Psoas muscle (tissue), 8 donors: Measurements from ENCODE around the gene POLR3K. TPM values are rescaled to one million over a fixed set of nuclear protein-coding genes. Genes with fewer than 3 reads are reported as not detected.
A peak's percentile ranks its signal among the peaks of the same experiment; 100 is the strongest.

ENCODE experiments used
- ATAC-seq, 4 donors: fragments of 200-7000 bp; cut with Tn5 transposase; one replicate each; pipeline ENCODE4 v1.9.1; 2020; ENCODE audit warnings: moderate library complexity in 3 of 4, mild to moderate bottlenecking in 2 of 4
- DNase-seq, 2 donors: peaks; one replicate each; pipeline ENCODE4 v3.0.0-alpha.2; 2020
- H3K27ac ChIP-seq: fragments of 200-600 bp; one replicate; pipeline ENCODE4 v1.8.0; 2022
- H3K27me3 ChIP-seq, 3 donors: fragments of 200-600 bp in 1 of 3; one replicate each; pipeline versions ENCODE4 v1.6.1 to v1.8.0; 2013 to 2022; ENCODE audit warnings: low read length in 2 of 3, mild to moderate bottlenecking in 2 of 3, moderate library complexity in 1 of 3; ENCODE audit not compliant: insufficient read depth in 3 of 3
- H3K36me3 ChIP-seq, 2 donors: fragments of 200-600 bp in 1 of 2; one replicate each; pipeline versions ENCODE4 v1.6.1 to v1.8.0; 2013 to 2022; ENCODE audit warnings: low read depth in 1 of 2, mild to moderate bottlenecking in 1 of 2, moderate library complexity in 1 of 2; ENCODE audit not compliant: insufficient read depth in 1 of 2
- H3K4me1 ChIP-seq: fragments of 200-600 bp; one replicate; pipeline ENCODE4 v1.8.0; 2022
- H3K4me3 ChIP-seq: fragments of 200-600 bp; one replicate; pipeline ENCODE4 v1.8.0; 2022; ENCODE audit warnings: mild to moderate bottlenecking
- H3K9me3 ChIP-seq: fragments of 200-600 bp; one replicate; pipeline ENCODE4 v1.8.0; 2022
- CTCF ChIP-seq: fragments of 200-600 bp; IDR thresholded peaks from one replicate; pipeline ENCODE4 v1.8.0; 2022; ENCODE audit warnings: antibody characterized with exemption
- WGBS, 3 donors: extraction: QIAGEN DNeasy Blood & Tissue Kit; methylation state at CpG; one replicate each; pipeline versions ENCODE4 v1.1.6 to v1.1.7; 2013; 5-methylcytosine and 5-hydroxymethylcytosine counted together
- intact Hi-C, 2 donors: fragments of 100-400 bp; cut with DNase I; formaldehyde crosslinking; loops; one replicate each; pipeline versions ENCODE4 v1.11.0 to v1.14.2; 2022
- polyA plus RNA-seq, 3 donors: library from polyadenylated mRNA; stranded (reverse); fragments of 200-250 nt; gene quantifications; one replicate each; pipeline ENCODE4 v1.2.3, GENCODE V29; 2013
- total RNA-seq, 4 donors: library from RNA; stranded (reverse); fragmentation: NEBNext Ultra II Directional in 2 of 4; extraction: Animal tissue kit (Norgen Biotek cat#: 25700) in 2 of 4; gene quantifications; one replicate each; pipeline versions ENCODE4 v1.2.1 to v1.2.4, GENCODE V29; 2021 to 2023
- donor health status: healthy with polysubstance abuse.
- donor health status: DM: no; HTN: no; CAD: no; lungs with moderate emphysema.
- donor health status: Bipolar disorder and iron deficiency.
- donor health status: healthy.
- donor health status: DM: yes; HTN: yes; CAD: no.
- donor health status: DM: no; HTN: no; CAD: no.
- donor health status: DM: no; HTN: no; CAD: no.
- donor health status: DM: yes; HTN: yes; CAD: no.

Gene POLR3K
- total and polyA plus RNA-seq, 7 donors, result 5.8 to 17.5 (median 10.9) TPM

GRCh38 chr16:65745-66144 lies 12.3 kb upstream of the POLR3K start:
- 17 to 23% (median 19%) methylated on average over 17 of the region's 17 CpGs for WGBS, 3 donors
- Histone ChIP-seq H3K27ac (no peak overlapping the region), H3K36me3 (peaks cover 3 to 40% of the 10 kb centered on the region in 2 donors), H3K4me1 (peaks cover 44% of the 10 kb centered on the region), H3K4me3 (no peak overlapping the region), H3K9me3 (no peaks in the 10 kb centered on the region), H3K27me3 (no peaks in the 10 kb centered on the region)
- peak; percentile 75 to 87 (median 82) for ATAC-seq
- intact Hi-C loops, result loop anchor here (1.0 to 2.0 kb wide), 2 partner anchors 31 to 32 kb away; no protein-coding TSS in a partner anchor
- peak; percentile 88 to 94 for DNase-seq
- peak; percentile 98 for TF ChIP-seq CTCF

- no peak for ATAC-seq
- no peak overlapping the region for H3K4me3 ChIP-seq
- H3K27ac ChIP-seq, result peak overlapping the region; percentile 23
- intact Hi-C loops, result loop anchor here in 1 of 2 donors (1.0 kb wide), 1 partner anchor 32 kb away; no protein-coding TSS in a partner anchor
- peaks cover 7 to 48% of the 10 kb centered on the region in 2 donors for H3K36me3 ChIP-seq
- no peak for DNase-seq
- WGBS, 3 donors, result 73 to 91% (median 78%) methylated on average over 9 of the region's 9 CpGs
- H3K4me1 ChIP-seq, result peaks cover 35% of the 10 kb centered on the region
- no peaks in the 10 kb centered on the region for H3K27me3 ChIP-seq
- H3K9me3 ChIP-seq, result no peaks in the 10 kb centered on the region
- TF ChIP-seq CTCF, result no peak
These were observed 11.5 kb upstream of the POLR3K start for GRCh38 chr16:64914-65255.

- Histone ChIP-seq H3K9me3 (no peaks in the 10 kb centered on the region), H3K27ac (peak overlapping the region; percentile 58), H3K36me3 (peaks cover 7 to 55% of the 10 kb centered on the region in 2 donors), H3K4me3 (no peak overlapping the region), H3K27me3 (no peaks in the 10 kb centered on the region), H3K4me1 (peaks cover 29% of the 10 kb centered on the region)
- TF ChIP-seq CTCF, result no peak
- peak; percentile 17 to 46 for DNase-seq
- WGBS, 3 donors, result 79 to 84% (median 79%) methylated on average over 24 to 25 of the region's 25 CpGs
- peak in 2 of 4 donors; percentile 36 to 59 for ATAC-seq
- intact Hi-C loops, result no loop called here
These were observed 10.8 kb upstream of the POLR3K start for GRCh38 chr16:63998-64913.

GRCh38 chr16:63466-63865 lies 10.1 kb upstream of the POLR3K start:
- Histone ChIP-seq H3K4me1 (peaks cover 28% of the 10 kb centered on the region), H3K9me3 (no peaks in the 10 kb centered on the region), H3K27ac (peak overlapping the region; percentile 58), H3K4me3 (no peak overlapping the region), H3K36me3 (peaks cover 7 to 63% of the 10 kb centered on the region in 2 donors), H3K27me3 (no peaks in the 10 kb centered on the region)
- TF ChIP-seq CTCF, result no peak
- 80 to 90% (median 84%) methylated on average over 16 of the region's 16 CpGs for WGBS, 3 donors
- DNase-seq (peak in 1 of 2 donors; percentile 18), ATAC-seq (no peak)
- intact Hi-C loops, result no loop called here
